GM13977 (cell line): ENCODE measurements around the gene CA10.

ENCODE experiments used
- DNase-seq: peaks from one replicate; pipeline ENCODE4 v3.0.0; 2012; ENCODE audit warnings: low spot score
- in situ Hi-C: fragments of 300-500 bp; cut with MboI; formaldehyde crosslinking; loops from one replicate; pipeline ENCODE4 v1.12.0; 2022; ENCODE audit warnings: low sequenced_read_pairs, low pct_unique_long_range_greater_than_20kb, mixed read lengths, inconsistent platforms; ENCODE audit not compliant: unreplicated experiment
- TF ChIP-seq, protein P1 (sequence below): IDR thresholded peaks from 2 replicates; pipeline ENCODE4 v1.5.1; 2012; ENCODE audit warnings: mild to moderate bottlenecking, control low read depth; ENCODE audit not compliant: insufficient read depth; ENCODE audit errors: extremely low read depth, missing control alignments

Gene CA10

GRCh38 chr17:51907041-51907440 lies 251.5 kb downstream of the CA10 start:
- DNase-seq = no peak
- TF ChIP-seq, protein P1, sequence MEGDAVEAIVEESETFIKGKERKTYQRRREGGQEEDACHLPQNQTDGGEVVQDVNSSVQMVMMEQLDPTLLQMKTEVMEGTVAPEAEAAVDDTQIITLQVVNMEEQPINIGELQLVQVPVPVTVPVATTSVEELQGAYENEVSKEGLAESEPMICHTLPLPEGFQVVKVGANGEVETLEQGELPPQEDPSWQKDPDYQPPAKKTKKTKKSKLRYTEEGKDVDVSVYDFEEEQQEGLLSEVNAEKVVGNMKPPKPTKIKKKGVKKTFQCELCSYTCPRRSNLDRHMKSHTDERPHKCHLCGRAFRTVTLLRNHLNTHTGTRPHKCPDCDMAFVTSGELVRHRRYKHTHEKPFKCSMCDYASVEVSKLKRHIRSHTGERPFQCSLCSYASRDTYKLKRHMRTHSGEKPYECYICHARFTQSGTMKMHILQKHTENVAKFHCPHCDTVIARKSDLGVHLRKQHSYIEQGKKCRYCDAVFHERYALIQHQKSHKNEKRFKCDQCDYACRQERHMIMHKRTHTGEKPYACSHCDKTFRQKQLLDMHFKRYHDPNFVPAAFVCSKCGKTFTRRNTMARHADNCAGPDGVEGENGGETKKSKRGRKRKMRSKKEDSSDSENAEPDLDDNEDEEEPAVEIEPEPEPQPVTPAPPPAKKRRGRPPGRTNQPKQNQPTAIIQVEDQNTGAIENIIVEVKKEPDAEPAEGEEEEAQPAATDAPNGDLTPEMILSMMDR = no peak
- in situ Hi-C loops = no loop called here

DNA sequence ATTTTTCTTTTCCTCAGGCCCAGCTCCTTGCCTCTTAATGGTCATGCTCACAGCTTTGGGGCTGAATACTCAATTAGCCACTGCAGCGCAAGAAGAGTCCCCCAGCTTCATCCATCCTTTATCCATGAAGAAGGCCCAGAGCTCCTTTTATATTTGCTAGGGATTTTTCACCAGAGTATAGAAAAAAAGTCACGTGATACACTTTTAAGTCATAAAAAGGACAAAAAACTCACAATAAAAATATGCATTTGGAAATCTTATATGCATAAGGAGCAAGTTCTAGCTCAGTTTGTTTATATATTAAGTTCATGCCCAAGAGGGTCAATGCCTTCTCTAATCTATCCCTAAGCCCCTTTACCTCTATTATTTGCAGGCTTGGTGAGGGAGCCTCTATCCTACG lies 254.1 kb downstream of the CA10 start:
- in situ Hi-C loops = no loop called here
- DNase-seq = no peak
- TF ChIP-seq, protein P1 = no peak

DNA sequence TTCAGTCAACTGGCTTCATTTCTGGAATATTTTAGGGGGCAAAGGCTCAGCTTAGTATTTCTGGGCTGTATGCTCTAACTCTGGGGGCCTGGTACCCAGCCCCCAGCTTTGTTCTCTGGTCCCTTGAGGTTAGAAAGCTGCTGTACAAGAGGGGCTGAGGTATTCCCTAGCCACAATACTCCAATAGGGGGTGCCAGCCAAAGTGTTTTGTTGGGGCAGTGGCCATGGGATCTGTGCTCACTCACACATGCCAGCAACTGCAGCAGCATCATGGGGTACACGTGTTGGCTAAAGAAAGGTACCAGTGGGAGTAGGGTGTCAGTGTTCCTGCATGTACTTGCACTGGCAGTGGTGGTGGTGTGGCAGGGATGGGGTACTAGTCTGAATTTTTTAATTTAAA lies 257.3 kb downstream of the CA10 start:
- DNase-seq = no peak
- TF ChIP-seq, protein P1 = no peak
- in situ Hi-C loops = no loop called here

DNA sequence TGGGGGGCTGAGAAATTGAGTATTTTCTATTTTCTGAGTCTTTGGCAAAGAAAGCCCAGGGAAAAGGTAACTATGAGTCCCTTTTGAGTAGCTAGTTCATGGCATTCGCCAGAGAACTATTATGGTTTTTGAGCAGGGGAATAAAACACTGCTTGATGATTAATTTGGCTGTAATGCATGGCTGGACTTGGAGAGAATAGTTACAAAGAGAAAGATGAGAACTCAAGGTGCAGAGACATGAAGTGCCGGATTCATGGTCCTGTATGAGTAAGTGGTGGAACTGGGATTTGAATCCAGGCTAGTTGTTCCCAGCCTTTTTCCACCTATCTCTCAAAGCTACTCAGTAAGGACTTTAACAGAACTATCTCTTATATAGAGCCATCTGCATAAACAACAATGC lies 266.6 kb downstream of the CA10 start:
- in situ Hi-C loops = no loop called here
- TF ChIP-seq, protein P1 = no peak
- DNase-seq = no peak

DNA sequence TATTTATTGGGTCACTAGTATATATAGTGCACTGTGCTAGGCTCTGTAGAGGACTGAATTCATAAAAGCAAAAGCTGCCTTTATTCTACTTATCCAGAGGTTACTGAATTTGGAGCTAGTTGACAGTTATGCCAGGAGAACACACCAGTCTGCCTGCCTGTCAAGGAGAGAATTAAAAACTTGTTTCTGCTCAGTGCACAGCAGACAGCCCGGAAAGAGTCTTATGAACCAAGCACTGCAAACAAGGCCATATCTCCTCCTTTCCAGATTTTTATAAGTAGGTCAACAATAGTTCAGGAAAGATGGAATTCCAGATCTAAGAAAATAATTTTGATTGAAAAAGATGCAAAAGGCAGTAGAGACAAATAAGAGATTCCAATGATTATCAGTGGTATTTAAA lies 267.8 kb downstream of the CA10 start:
- in situ Hi-C loops = no loop called here
- TF ChIP-seq, protein P1 = no peak
- DNase-seq = no peak

DNA sequence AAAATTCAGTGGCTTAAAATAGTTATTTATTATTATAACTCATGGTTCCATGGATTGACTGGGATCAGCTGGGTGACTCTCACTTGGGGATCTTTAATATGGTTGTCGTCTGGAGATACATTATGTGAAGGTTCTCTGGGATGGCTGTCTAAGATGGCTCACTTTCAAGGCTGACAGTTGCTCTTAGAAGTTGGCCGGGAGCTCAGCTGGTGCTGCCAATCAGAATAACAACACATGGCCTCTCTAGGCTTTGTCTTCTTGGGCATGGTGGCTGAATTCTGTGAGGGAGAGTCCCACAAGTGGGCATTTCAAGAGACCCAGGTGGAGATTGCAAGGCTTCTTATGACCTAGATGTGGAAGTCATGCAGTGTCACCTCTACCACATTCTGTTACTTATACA lies 269.7 kb downstream of the CA10 start:
- TF ChIP-seq, protein P1 = no peak
- in situ Hi-C loops = no loop called here
- DNase-seq = no peak

DNA sequence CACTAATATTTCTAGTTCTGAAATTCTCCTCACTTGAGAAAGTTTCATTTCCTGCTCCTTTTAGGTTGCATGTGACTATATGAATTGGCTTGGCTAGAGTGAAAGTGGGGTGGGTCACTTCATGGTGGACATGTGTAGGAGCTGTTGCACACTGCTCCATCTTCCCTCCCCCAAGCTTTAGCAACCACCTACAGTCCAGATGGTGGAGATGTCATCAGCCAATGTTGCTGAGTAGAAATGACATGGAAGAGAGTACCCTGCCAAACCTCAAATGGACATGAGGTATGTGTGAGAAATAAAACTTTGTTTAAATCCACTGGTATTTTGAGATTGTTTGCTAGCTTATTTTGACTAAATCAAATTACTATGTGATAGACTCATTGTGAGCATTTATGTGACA lies 281.5 kb downstream of the CA10 start:
- in situ Hi-C loops = no loop called here

More for the DNA sequence above, 281.5 kb downstream of the CA10 start:
- TF ChIP-seq, protein P1 = no peak
- no peak for DNase-seq
